GM23248 (cell line): ENCODE results near the gene ZC2HC1C.

Experiments
- EZH2 ChIP-seq: fragments of 200-600 bp; sonication (generic); IDR thresholded peaks from 2 replicates; pipeline ENCODE4 v1.6.1; 2018; ENCODE audit warnings: antibody characterized with exemption, mild to moderate bottlenecking; ENCODE audit not compliant: insufficient read depth, poor library complexity, severe bottlenecking
- EZH2phosphoT487 ChIP-seq: fragments of 200-600 bp; sonication (generic); IDR thresholded peaks from 2 replicates; pipeline ENCODE4 v1.6.1; 2018; ENCODE audit warnings: antibody characterized with exemption, moderate library complexity, mild to moderate bottlenecking, low read depth; ENCODE audit not compliant: insufficient read depth

GRCh38 chr14:75070383-75070782, 942 bp downstream of the ZC2HC1C start:
- TF ChIP-seq EZH2phosphoT487: no peak
- no peak for TF ChIP-seq EZH2
